GM19193 (cell line): ENCODE results near the gene SESTD1.

Experiments used
- POLR2A ChIP-seq: IDR thresholded peaks from 4 replicates; pipeline ENCODE4 v1.6.1; 2011; ENCODE audit not compliant: insufficient read depth, insufficient read length; ENCODE audit errors: extremely low read depth

SESTD1 gene

GRCh38 chr2:179252423-179252822 is 12.2 kb downstream of the SESTD1 start:
- no peak for TF ChIP-seq POLR2A

GRCh38 chr2:179251870-179252269 is 12.8 kb downstream of the SESTD1 start:
- no peak for TF ChIP-seq POLR2A

GRCh38 chr2:179250848-179251504 is 13.7 kb downstream of the SESTD1 start:
- TF ChIP-seq POLR2A, result no peak

- TF ChIP-seq POLR2A, result no peak
Observed at GRCh38 chr2:179250095-179250494, 14.5 kb downstream of the SESTD1 start.

GRCh38 chr2:179248024-179248348 is 16.6 kb downstream of the SESTD1 start:
- no peak for TF ChIP-seq POLR2A

GRCh38 chr2:179247318-179248023 is 17.2 kb downstream of the SESTD1 start:
- TF ChIP-seq POLR2A, result no peak

GRCh38 chr2:179243046-179243445 is 21.6 kb downstream of the SESTD1 start:
- TF ChIP-seq POLR2A, result no peak

- no peak for TF ChIP-seq POLR2A
Observed at GRCh38 chr2:179240481-179241451, 23.9 kb downstream of the SESTD1 start.

GRCh38 chr2:179239838-179240237 is 24.8 kb downstream of the SESTD1 start:
- no peak for TF ChIP-seq POLR2A

- TF ChIP-seq POLR2A, result no peak
Observed at GRCh38 chr2:179239195-179239594, 25.4 kb downstream of the SESTD1 start.

GRCh38 chr2:179238027-179238426 is 26.6 kb downstream of the SESTD1 start:
- TF ChIP-seq POLR2A, result no peak

- TF ChIP-seq POLR2A, result no peak
Observed at GRCh38 chr2:179237209-179237946, 27.3 kb downstream of the SESTD1 start.

- TF ChIP-seq POLR2A, result no peak
Observed at GRCh38 chr2:179235463-179236108, 29.0 kb downstream of the SESTD1 start.

- no peak for TF ChIP-seq POLR2A
Observed at GRCh38 chr2:179234658-179235240, 29.9 kb downstream of the SESTD1 start.

GRCh38 chr2:179233626-179234430 is 30.8 kb downstream of the SESTD1 start:
- no peak for TF ChIP-seq POLR2A
